ENCODE data around the gene CYP21A2. TPM values are rescaled to one million over a fixed set of nuclear protein-coding genes. Genes with fewer than 3 reads are reported as not detected.
"Not testable (repeated sequence)": the region's sequence is repeated elsewhere in the genome, so short reads cannot be mapped to it uniquely, and the experiment has no call there.

CYP21A2 gene
- total and polyA plus RNA-seq, 10 of the 15 experiments (the other 5 are each of a cell fraction or from before 2014, with no cell fraction given): 0.04 to 0.92 (median 0.23) TPM; not detected in 7

DNA sequence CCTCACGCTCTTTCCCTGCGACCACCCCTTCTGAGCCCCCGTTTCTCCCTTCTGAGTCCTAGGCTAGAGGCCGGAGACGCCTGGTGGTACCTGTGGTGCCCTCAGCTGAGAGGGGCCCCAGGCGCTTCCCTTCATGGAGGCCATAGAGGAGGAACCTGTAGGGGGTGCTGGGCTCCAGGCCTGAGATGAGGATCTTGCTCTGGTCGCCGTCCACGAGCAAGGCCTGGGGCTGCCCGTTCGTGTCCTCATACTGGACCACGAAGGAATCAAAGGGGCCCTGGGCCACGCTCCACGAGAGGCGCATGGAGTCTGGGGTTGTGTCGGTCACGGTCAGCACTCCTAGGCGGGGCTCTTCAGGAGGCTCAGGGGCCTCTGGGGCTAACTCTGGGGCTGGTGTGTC lies 6.7 kb downstream of the CYP21A2 start:
- POLR2A ChIA-PET; ATAC-seq; H3K27ac ChIP-seq (ENCODE audit: control insufficient read depth, insufficient read depth); H3K36me3 ChIP-seq (ENCODE audit: control insufficient read depth in 2 of 2, insufficient read depth in 2 of 2, low read length in 1 of 2); H2AFZ ChIP-seq (ENCODE audit: control insufficient read depth, low read depth, low read length); in situ Hi-C loops (cut with MboI); H3K27me3 ChIP-seq (replicated peaks in 1 of 2; ENCODE audit: control insufficient read depth in 2 of 2, insufficient read depth in 2 of 2, low read length in 1 of 2); CTCF ChIA-PET; SMC1A ChIA-PET (ENCODE audit: uncharacterized antibody, unreplicated experiment); H4K20me1 ChIP-seq (ENCODE audit: control insufficient read depth, insufficient read depth); RAD21 ChIA-PET (ENCODE audit: unreplicated experiment); DNase-seq (ENCODE audit: low read depth, low spot score); H3K4me2 ChIP-seq (ENCODE audit: control insufficient read depth, insufficient read depth); BruUV-seq (replicated peaks); H3K4me1 ChIP-seq (ENCODE audit: control insufficient read depth, insufficient read depth, low read length); H3K9ac ChIP-seq (ENCODE audit: control insufficient read depth, insufficient read depth, low read length); H3K9me3 ChIP-seq (replicated peaks; ENCODE audit: control insufficient read depth, insufficient read depth, low read length); H3K79me2 ChIP-seq (ENCODE audit: control insufficient read depth, insufficient read depth, low read length); H3K4me3 ChIP-seq; FAIRE-seq: not testable (repeated sequence)
- intact Hi-C loops (cut with micrococcal nuclease; ENCODE audit: unreplicated experiment): loop anchor here (10.0 kb wide), 1 partner anchor 110 kb away; the partner anchor contains the start of genes PPT2 and PRRT1
- WGBS (ENCODE audit: insufficient coverage, insufficient replicate concordance, low lambda C conversion rate, missing lambda C conversion rate): 18% methylated on average over 9 of the region's 18 CpGs

GRCh38 chr6:32045811-32046449 lies 7.7 kb downstream of the CYP21A2 start:
- POLR2A ChIA-PET: no interaction called here
- SMC1A ChIA-PET (ENCODE audit: uncharacterized antibody, unreplicated experiment): no interaction called here
- no peaks in the 10 kb centered on the region for H3K36me3 ChIP-seq (ENCODE audit: control insufficient read depth in 2 of 2, insufficient read depth in 2 of 2, low read length in 1 of 2)
- no peak overlapping the region for H3K27ac ChIP-seq (ENCODE audit: control insufficient read depth, insufficient read depth)
- in situ Hi-C loops (cut with MboI) (no loop called here), intact Hi-C loops (cut with micrococcal nuclease; ENCODE audit: unreplicated experiment) (loop anchor here (10.0 kb wide), 1 partner anchor 109 kb away; the partner anchor contains the start of genes PPT2 and PRRT1)
- 63% methylated on average over 14 of the region's 22 CpGs for WGBS (ENCODE audit: insufficient coverage, insufficient replicate concordance, low lambda C conversion rate, missing lambda C conversion rate)
- no peaks in the 10 kb centered on the region for H3K4me1 ChIP-seq (ENCODE audit: control insufficient read depth, insufficient read depth, low read length)
- DNase-seq (ENCODE audit: low read depth, low spot score): no peak
- no peaks in the 10 kb centered on the region for H3K9me3 ChIP-seq (replicated peaks; ENCODE audit: control insufficient read depth, insufficient read depth, low read length)
- CTCF ChIA-PET: interaction anchor here (0.6 to 1.3 kb wide), 2 partner anchors 17 to 86 kb away, joined by 3 to 4 read pairs; partner anchors contain the start of gene SKIC2
- BruUV-seq (replicated peaks): no TSS peak
- H4K20me1 ChIP-seq (ENCODE audit: control insufficient read depth, insufficient read depth): no peaks in the 10 kb centered on the region
- no peak for FAIRE-seq
- H3K27me3 ChIP-seq (replicated peaks in 1 of 2; ENCODE audit: control insufficient read depth in 2 of 2, insufficient read depth in 2 of 2, low read length in 1 of 2): peaks cover 0 to 1% of the 10 kb centered on the region in 2 experiments; a peak in 2 of 4 replicates
- no peak overlapping the region for H3K9ac ChIP-seq (ENCODE audit: control insufficient read depth, insufficient read depth, low read length)
- H3K4me2 ChIP-seq (ENCODE audit: control insufficient read depth, insufficient read depth): no peak overlapping the region
- H3K79me2 ChIP-seq (ENCODE audit: control insufficient read depth, insufficient read depth, low read length): no peaks in the 10 kb centered on the region
- no peak overlapping the region for H3K4me3 ChIP-seq
- ATAC-seq: no peak
- no peak overlapping the region for H2AFZ ChIP-seq (ENCODE audit: control insufficient read depth, low read depth, low read length)
- RAD21 ChIA-PET (ENCODE audit: unreplicated experiment): no interaction called here
- TF ChIP-seq MLLT1 (IDR thresholded peaks at IDR 0.05): no peak
- no peak for TF ChIP-seq HCFC1 (IDR thresholded peaks at IDR 0.05; ENCODE audit: low read length)
- TF ChIP-seq HDAC2 (IDR thresholded peaks at IDR 0.05): no peak
- no peak for TF ChIP-seq PML (IDR thresholded peaks at IDR 0.05; ENCODE audit: low read length)
- TF ChIP-seq YY1 (IDR thresholded peaks at IDR 0.05; ENCODE audit: low read depth, low read length): no peak
- no peak for TF ChIP-seq PBX3 (IDR thresholded peaks at IDR 0.05; ENCODE audit: insufficient replicate concordance, low read depth, low read length)
- no peak for TF ChIP-seq PKNOX1 (IDR thresholded peaks at IDR 0.05)
- TF ChIP-seq, protein P1, sequence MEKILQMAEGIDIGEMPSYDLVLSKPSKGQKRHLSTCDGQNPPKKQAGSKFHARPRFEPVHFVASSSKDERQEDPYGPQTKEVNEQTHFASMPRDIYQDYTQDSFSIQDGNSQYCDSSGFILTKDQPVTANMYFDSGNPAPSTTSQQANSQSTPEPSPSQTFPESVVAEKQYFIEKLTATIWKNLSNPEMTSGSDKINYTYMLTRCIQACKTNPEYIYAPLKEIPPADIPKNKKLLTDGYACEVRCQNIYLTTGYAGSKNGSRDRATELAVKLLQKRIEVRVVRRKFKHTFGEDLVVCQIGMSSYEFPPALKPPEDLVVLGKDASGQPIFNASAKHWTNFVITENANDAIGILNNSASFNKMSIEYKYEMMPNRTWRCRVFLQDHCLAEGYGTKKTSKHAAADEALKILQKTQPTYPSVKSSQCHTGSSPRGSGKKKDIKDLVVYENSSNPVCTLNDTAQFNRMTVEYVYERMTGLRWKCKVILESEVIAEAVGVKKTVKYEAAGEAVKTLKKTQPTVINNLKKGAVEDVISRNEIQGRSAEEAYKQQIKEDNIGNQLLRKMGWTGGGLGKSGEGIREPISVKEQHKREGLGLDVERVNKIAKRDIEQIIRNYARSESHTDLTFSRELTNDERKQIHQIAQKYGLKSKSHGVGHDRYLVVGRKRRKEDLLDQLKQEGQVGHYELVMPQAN (conservative IDR thresholded peaks at IDR 0.05): no peak
- TF ChIP-seq CBX3 (IDR thresholded peaks at IDR 0.05; ENCODE audit: borderline replicate concordance, low read depth): no peak
- no peak for TF ChIP-seq SREBF1 (IDR thresholded peaks at IDR 0.05; ENCODE audit: low read length)
- TF ChIP-seq HDGF (IDR thresholded peaks at IDR 0.05): no peak
